Measurements from ENCODE around the gene GPX6.
"Not testable (repeated sequence)": the region's sequence is repeated elsewhere in the genome, so short reads cannot be mapped to it uniquely, and the experiment has no call there.

DNA sequence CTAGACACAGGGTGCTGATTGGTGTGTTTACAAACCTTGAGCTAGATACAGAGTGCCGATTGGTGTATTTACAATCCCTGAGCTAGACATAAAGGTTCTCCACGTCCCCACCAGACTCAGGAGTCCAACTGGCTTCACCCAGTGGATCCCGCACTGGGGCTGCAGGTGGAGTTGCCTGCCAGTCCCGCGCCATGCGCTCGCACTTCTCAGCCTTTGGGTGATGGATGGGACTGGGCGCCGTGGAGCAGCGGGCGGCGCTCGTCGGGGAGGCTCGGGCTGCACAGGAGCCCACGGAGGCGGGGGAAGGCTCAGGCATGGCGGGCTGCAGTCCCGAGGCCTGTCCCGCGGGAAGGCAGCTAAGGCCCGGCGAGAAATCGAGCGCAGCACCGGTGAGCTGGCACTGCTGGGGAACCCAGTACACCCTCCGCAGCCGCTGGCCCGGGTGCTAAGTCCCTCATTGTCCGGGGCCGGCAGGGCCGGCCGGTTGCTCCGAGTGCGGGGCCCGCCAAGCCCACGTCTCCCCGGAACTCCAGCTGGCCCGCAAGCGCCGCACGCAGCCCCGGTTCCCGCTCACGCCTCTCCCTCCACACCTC lies 46.3 kb downstream of the GPX6 start:
- TF ChIP-seq, protein P1, sequence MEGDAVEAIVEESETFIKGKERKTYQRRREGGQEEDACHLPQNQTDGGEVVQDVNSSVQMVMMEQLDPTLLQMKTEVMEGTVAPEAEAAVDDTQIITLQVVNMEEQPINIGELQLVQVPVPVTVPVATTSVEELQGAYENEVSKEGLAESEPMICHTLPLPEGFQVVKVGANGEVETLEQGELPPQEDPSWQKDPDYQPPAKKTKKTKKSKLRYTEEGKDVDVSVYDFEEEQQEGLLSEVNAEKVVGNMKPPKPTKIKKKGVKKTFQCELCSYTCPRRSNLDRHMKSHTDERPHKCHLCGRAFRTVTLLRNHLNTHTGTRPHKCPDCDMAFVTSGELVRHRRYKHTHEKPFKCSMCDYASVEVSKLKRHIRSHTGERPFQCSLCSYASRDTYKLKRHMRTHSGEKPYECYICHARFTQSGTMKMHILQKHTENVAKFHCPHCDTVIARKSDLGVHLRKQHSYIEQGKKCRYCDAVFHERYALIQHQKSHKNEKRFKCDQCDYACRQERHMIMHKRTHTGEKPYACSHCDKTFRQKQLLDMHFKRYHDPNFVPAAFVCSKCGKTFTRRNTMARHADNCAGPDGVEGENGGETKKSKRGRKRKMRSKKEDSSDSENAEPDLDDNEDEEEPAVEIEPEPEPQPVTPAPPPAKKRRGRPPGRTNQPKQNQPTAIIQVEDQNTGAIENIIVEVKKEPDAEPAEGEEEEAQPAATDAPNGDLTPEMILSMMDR (IDR thresholded peaks at IDR 0.05; ENCODE audit: poor library complexity) = not testable (repeated sequence)
- not testable (repeated sequence) for TF ChIP-seq EZH2phosphoT487 (IDR thresholded peaks at IDR 0.05; ENCODE audit: low read depth, severe bottlenecking, unreplicated experiment)

Data from hepatocyte (in vitro differentiated cells).